ENCODE results near the gene SERPINH1.

GRCh38 chr11:75522286-75523044, 39.6 kb upstream of the SERPINH1 start:
- TF ChIP-seq CTCF (conservative IDR thresholded peaks at IDR 0.05; ENCODE audit: low read depth, low read length): no peak
- TF ChIP-seq EZH2 (IDR thresholded peaks at IDR 0.05; ENCODE audit: low read length, unreplicated experiment): no peak
- no peak for TF ChIP-seq EZH2phosphoT487 (IDR thresholded peaks at IDR 0.05; ENCODE audit: borderline replicate concordance, low read length)
